Measurements from ENCODE around the gene RAB29. TPM values are rescaled to one million over a fixed set of nuclear protein-coding genes. Genes with fewer than 3 reads are reported as not detected.
A peak's percentile ranks its signal among the peaks of the same experiment; 100 is the strongest.

RAB29 gene
- total and polyA plus RNA-seq, 9 of the 15 experiments (the other 6 are each of a cell fraction or from before 2014, with no cell fraction given), result 6.3 to 17.6 (median 8.0) TPM

DNA sequence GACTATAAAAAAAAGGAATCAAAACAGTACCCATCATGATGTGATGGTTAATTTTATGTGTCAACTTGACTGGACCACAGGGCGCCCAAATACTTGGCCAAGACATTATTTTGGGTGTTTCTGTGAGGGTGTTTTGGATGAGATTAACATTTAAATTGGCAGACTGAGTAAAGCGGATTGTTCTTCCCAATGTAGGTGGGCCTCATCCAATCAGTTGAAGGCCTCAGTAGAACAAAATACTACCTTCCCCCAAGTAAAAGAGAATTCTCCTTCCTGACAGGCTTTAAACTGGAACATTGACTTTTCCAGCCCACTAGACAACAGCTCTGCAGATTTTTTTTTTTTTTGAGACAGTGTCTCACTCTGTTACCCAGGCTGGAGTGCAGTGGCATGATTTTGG lies 10.7 kb downstream of the RAB29 start:
- no peaks in the 10 kb centered on the region for H3K9me3 ChIP-seq (replicated peaks; ENCODE audit: control insufficient read depth, insufficient read depth, low read depth, low read length)
- no peak for DNase-seq (ENCODE audit: extremely low read depth in 1 of 4, low spot score in 3 of 4)
- H4K20me1 ChIP-seq (replicated peaks; ENCODE audit: control insufficient read depth, insufficient read depth, low read length), result no peaks in the 10 kb centered on the region
- in situ Hi-C loops (cut with MboI), result no loop called here
- BruUV-seq (replicated peaks), result no TSS peak
- TF ChIP-seq ZNF134 (CRISPR knock-in tag; conservative IDR thresholded peaks at IDR 0.05) (peak; percentile 97), ZNF79 (CRISPR knock-in tag; IDR thresholded peaks at IDR 0.05; ENCODE audit: low read depth) (peak; percentile 68; the same call in 1 of the 2 replicates), FOXM1 (IDR thresholded peaks at IDR 0.05; ENCODE audit: low read depth) (0 out of 2 replicates have a peak, but pooled peaks have one; percentile 17), FOXM1 (CRISPR knock-in tag; IDR thresholded peaks at IDR 0.05; ENCODE audit: low read depth) (no peak), MAFF (IDR thresholded peaks at IDR 0.05; ENCODE audit: low read length) (no peak), ZBTB7A (IDR thresholded peaks at IDR 0.05; ENCODE audit: borderline replicate concordance, control insufficient read depth, low read depth, low read length) (no peak), RBM25 (IDR thresholded peaks at IDR 0.05; ENCODE audit: low read depth, low read length, severe bottlenecking) (peak; percentile 86)
- no peaks in the 10 kb centered on the region; a peak in 1 of 5 replicates for H3K4me1 ChIP-seq (replicated peaks in 1 of 2; ENCODE audit: control insufficient read depth in 2 of 2, insufficient read depth in 2 of 2, low read length in 2 of 2)
- no peak overlapping the region for H2AFZ ChIP-seq (ENCODE audit: low read depth, low read length)
- CTCF ChIA-PET (ENCODE audit: low intra/inter-chr PET ratio), result no interaction called here
- H3K4me3 ChIP-seq, result no peak overlapping the region
- intact Hi-C loops (cut with micrococcal nuclease), result no loop called here
- no peaks in the 10 kb centered on the region for H3K79me2 ChIP-seq (ENCODE audit: control insufficient read depth, insufficient read depth, low read length)
- no peak overlapping the region for H3K27ac ChIP-seq (ENCODE audit: extremely low read depth, low read depth, low read length)
- ATAC-seq, result no peak
- no peaks in the 10 kb centered on the region for H3K36me3 ChIP-seq (ENCODE audit: control insufficient read depth, insufficient read depth, low read length)
- H3K4me2 ChIP-seq (ENCODE audit: insufficient read depth, low read length), result no peak overlapping the region
- 43% methylated on average over 2 of the region's 2 CpGs for WGBS (ENCODE audit: insufficient coverage, low coverage, missing lambda C conversion rate)
- POLR2A ChIA-PET, result interaction anchor here (1.2 to 2.8 kb wide), 4 partner anchors 10 to 15 kb away, joined by 3 to 20 read pairs (median 8); partner anchors contain the start of gene RAB29
- H3K9ac ChIP-seq (ENCODE audit: insufficient read depth in 1 of 2, low read depth in 2 of 2, low read length in 2 of 2), result no peak overlapping the region
- FAIRE-seq, result no peak
- no peaks in the 10 kb centered on the region for H3K27me3 ChIP-seq (ENCODE audit: control insufficient read depth in 2 of 2, insufficient read depth in 2 of 2, low read length in 2 of 2)
- H3K9me1 ChIP-seq (ENCODE audit: control insufficient read depth, insufficient read depth, low read length), result no peaks in the 10 kb centered on the region

DNA sequence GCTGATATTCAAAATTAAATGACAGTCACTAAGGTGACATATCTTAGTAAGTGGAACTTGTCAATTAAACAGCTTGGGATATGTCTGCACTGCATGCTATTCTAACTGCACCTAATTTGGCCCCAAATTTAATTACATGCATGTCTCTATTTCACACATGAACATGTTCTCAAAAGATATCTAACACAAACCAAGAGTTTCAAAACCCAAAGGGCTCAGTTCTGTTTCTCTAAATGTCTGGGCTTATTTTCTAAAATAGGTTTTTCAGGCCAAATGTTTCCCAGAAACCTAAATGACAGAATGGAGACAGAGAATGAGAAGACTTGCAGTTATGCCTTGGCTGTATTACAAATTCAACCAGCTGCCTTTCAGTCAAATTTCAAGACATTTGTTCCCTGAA lies 11.3 kb downstream of the RAB29 start:
- H3K36me3 ChIP-seq (ENCODE audit: control insufficient read depth, insufficient read depth, low read length), result no peaks in the 10 kb centered on the region
- no peak for DNase-seq (ENCODE audit: extremely low read depth in 1 of 4, low spot score in 3 of 4)
- no peak overlapping the region for H3K4me2 ChIP-seq (ENCODE audit: insufficient read depth, low read length)
- TF ChIP-seq GATAD2B (IDR thresholded peaks at IDR 0.05; ENCODE audit: borderline replicate concordance) (0 out of 2 replicates have a peak, but pooled peaks have one; percentile 23), BCL6 (CRISPR knock-in tag; IDR thresholded peaks at IDR 0.05) (no peak)
- ChIA-PET POLR2A (interaction anchor here (1.2 to 2.8 kb wide), 4 partner anchors 8 to 15 kb away, joined by 3 to 20 read pairs (median 6); partner anchors contain the start of gene RAB29), CTCF (ENCODE audit: low intra/inter-chr PET ratio) (no interaction called here)
- no TSS peak for BruUV-seq (replicated peaks)
- no peaks in the 10 kb centered on the region; a peak in 1 of 5 replicates for H3K4me1 ChIP-seq (replicated peaks in 1 of 2; ENCODE audit: control insufficient read depth in 2 of 2, insufficient read depth in 2 of 2, low read length in 2 of 2)
- H3K4me3 ChIP-seq, result no peak overlapping the region
- intact Hi-C loops (cut with micrococcal nuclease) (no loop called here), in situ Hi-C loops (cut with MboI) (no loop called here)
- no peaks in the 10 kb centered on the region for H3K79me2 ChIP-seq (ENCODE audit: control insufficient read depth, insufficient read depth, low read length)
- FAIRE-seq, result no peak
- no peak overlapping the region for H2AFZ ChIP-seq (ENCODE audit: low read depth, low read length)
- no peaks in the 10 kb centered on the region for H3K27me3 ChIP-seq (ENCODE audit: control insufficient read depth in 2 of 2, insufficient read depth in 2 of 2, low read length in 2 of 2)
- ATAC-seq, result no peak
- no peaks in the 10 kb centered on the region for H3K9me3 ChIP-seq (replicated peaks; ENCODE audit: control insufficient read depth, insufficient read depth, low read depth, low read length)
- H4K20me1 ChIP-seq (replicated peaks; ENCODE audit: control insufficient read depth, insufficient read depth, low read length), result no peaks in the 10 kb centered on the region
- H3K27ac ChIP-seq (ENCODE audit: extremely low read depth, low read depth, low read length), result no peak overlapping the region
- no peak overlapping the region for H3K9ac ChIP-seq (ENCODE audit: insufficient read depth in 1 of 2, low read depth in 2 of 2, low read length in 2 of 2)
- H3K9me1 ChIP-seq (ENCODE audit: control insufficient read depth, insufficient read depth, low read length), result no peaks in the 10 kb centered on the region

Measured in K562 (cell line).